H4 (cell line): ENCODE results near the gene TSNAX. TPM values are rescaled to one million over a fixed set of nuclear protein-coding genes. Genes with fewer than 3 reads are reported as not detected.

ENCODE experiments used
- DNase-seq: peaks from one replicate; pipeline ENCODE4 v3.0.0-alpha.2; 2015; ENCODE audit warnings: low spot score
- total RNA-seq: library from RNA; depleted of rRNA; stranded (reverse); fragments of >200 nt; shearing (Covaris generic); gene quantifications from 2 replicates; pipeline ENCODE4 v1.2.3, GENCODE V29; 2014

Gene TSNAX
- total RNA-seq, 1 experiment from 2014 or later: 40.5 TPM

- no peak for DNase-seq
Measured at GRCh38 chr1:231518485-231519034, 9.9 kb upstream of the TSNAX start.

GRCh38 chr1:231519166-231519565 lies 9.3 kb upstream of the TSNAX start:
- DNase-seq: no peak

- no peak for DNase-seq
Measured at GRCh38 chr1:231522038-231522437, 6.4 kb upstream of the TSNAX start.

GRCh38 chr1:231522931-231523642 lies 5.4 kb upstream of the TSNAX start:
- no peak for DNase-seq

- no peak for DNase-seq
Measured at GRCh38 chr1:231523816-231524215, 4.7 kb upstream of the TSNAX start.

- no peak for DNase-seq
Measured at GRCh38 chr1:231526536-231526935, 1.9 kb upstream of the TSNAX start.

- DNase-seq: no peak
Measured at GRCh38 chr1:231527586-231528171, 790 bp upstream of the TSNAX start.

- no peak for DNase-seq
Measured at GRCh38 chr1:231533240-231533639, 4.8 kb downstream of the TSNAX start.

GRCh38 chr1:231534703-231535159 lies 6.3 kb downstream of the TSNAX start:
- DNase-seq: no peak

GRCh38 chr1:231536099-231536498 lies 7.6 kb downstream of the TSNAX start:
- no peak for DNase-seq

- DNase-seq: no peak
Measured at GRCh38 chr1:231540847-231541246, 12.4 kb downstream of the TSNAX start.

- no peak for DNase-seq
Measured at GRCh38 chr1:231541842-231542241, 13.4 kb downstream of the TSNAX start.

GRCh38 chr1:231544943-231545592 lies 16.6 kb downstream of the TSNAX start:
- DNase-seq: no peak

- DNase-seq: no peak
Measured at GRCh38 chr1:231546693-231547092, 18.2 kb downstream of the TSNAX start.

- no peak for DNase-seq
Measured at GRCh38 chr1:231549733-231550447, 21.4 kb downstream of the TSNAX start.

- DNase-seq: no peak
Measured at GRCh38 chr1:231550448-231550781, 21.9 kb downstream of the TSNAX start.

- DNase-seq: no peak
Measured at GRCh38 chr1:231553320-231553719, 24.9 kb downstream of the TSNAX start.

- no peak for DNase-seq
Measured at GRCh38 chr1:231554969-231555368, 26.5 kb downstream of the TSNAX start.

GRCh38 chr1:231557411-231557810 lies 28.9 kb downstream of the TSNAX start:
- DNase-seq: no peak

GRCh38 chr1:231557898-231558707 lies 29.6 kb downstream of the TSNAX start:
- no peak for DNase-seq

- no peak for DNase-seq
Measured at GRCh38 chr1:231558708-231559185, 30.3 kb downstream of the TSNAX start.
